ENCODE measurements around the gene GADD45B. TPM values are rescaled to one million over a fixed set of nuclear protein-coding genes. Genes with fewer than 3 reads are reported as not detected.

The GADD45B gene
- total and polyA plus RNA-seq, 2 of the 4 experiments (the other 2 are of a cell fraction): 30.1 to 106 TPM

GRCh38 chr19:2478756-2479555, 3.0 kb downstream of the GADD45B start (continued):
- TF ChIP-seq RFX5 (IDR thresholded peaks at IDR 0.05; ENCODE audit: low read depth, low read length) (no peak), SMC3 (IDR thresholded peaks at IDR 0.05; ENCODE audit: low read depth, low read length) (no peak), NFE2L2 (IDR thresholded peaks at IDR 0.05; ENCODE audit: low read depth, low read length) (no peak)

- ChIA-PET POLR2A (ENCODE audit: unreplicated experiment) (interaction anchor here (0.5 kb wide), 1 partner anchor 99 kb away, joined by 3 read pairs; no protein-coding TSS in a partner anchor), CTCF (interaction anchor here (1.1 kb wide), 1 partner anchor 17 kb away, joined by 3 read pairs; no protein-coding TSS in a partner anchor)
- no TSS peak for BruUV-seq (replicated peaks)
- 0 out of 3 replicates have a peak overlapping the region, but pooled peaks have one; percentile 9 for H2BK15ac ChIP-seq (ENCODE audit: low read depth, low read length)
- H3K4me1 ChIP-seq (ENCODE audit: control insufficient read depth, insufficient read depth, low read length): peaks cover 4% of the 10 kb centered on the region; the same call in 1 of the 2 replicates
- dilution Hi-C loops (cut with HindIII; ENCODE audit: low sequenced_read_pairs, unreplicated experiment): no loop called here
- no peaks in the 10 kb centered on the region for H3K27me3 ChIP-seq (ENCODE audit: control insufficient read depth, insufficient read depth, low read length)
- no peak overlapping the region for H4K5ac ChIP-seq (ENCODE audit: low read depth, low read length)
- no peak overlapping the region for H3K9ac ChIP-seq (ENCODE audit: low read depth, low read length)
- H2BK120ac ChIP-seq (ENCODE audit: low read depth, low read length): no peak overlapping the region
- in situ Hi-C loops (cut with MboI; ENCODE audit: low sequenced_read_pairs): loop anchor here (5.0 kb wide), 1 partner anchor 58 kb away; no protein-coding TSS in a partner anchor
- H2AFZ ChIP-seq (replicated peaks; ENCODE audit: low read length, poor library complexity): no peak overlapping the region
- H4K20me1 ChIP-seq (ENCODE audit: insufficient read depth, low read length): peaks cover 36% of the 10 kb centered on the region
- DNase-seq: no peak
- H2BK5ac ChIP-seq (ENCODE audit: low read depth, low read length, poor library complexity, severe bottlenecking): no peak overlapping the region
- no peak overlapping the region for H3K18ac ChIP-seq (ENCODE audit: low read depth, low read length)
- H2AK9ac ChIP-seq (replicated peaks; ENCODE audit: low read depth, low read length, poor library complexity): peak overlapping the region; percentile 52
- TF ChIP-seq SMC3 (IDR thresholded peaks at IDR 0.05; ENCODE audit: low read depth, low read length) (peak; percentile 19; the same call in 1 of the 2 replicates), FOS (IDR thresholded peaks at IDR 0.05; ENCODE audit: low read depth, low read length) (no peak), POLR2A (IDR thresholded peaks at IDR 0.05; ENCODE audit: low read depth, low read length) (peak; percentile 83), ELK1 (IDR thresholded peaks at IDR 0.05; ENCODE audit: borderline replicate concordance, low read depth, low read length) (no peak), MXI1 (IDR thresholded peaks at IDR 0.05; ENCODE audit: borderline replicate concordance, low read depth, low read length) (no peak), CHD1 (IDR thresholded peaks at IDR 0.05; ENCODE audit: low read depth, low read length) (no peak), CEBPB (IDR thresholded peaks at IDR 0.05; ENCODE audit: low read depth, low read length) (no peak)
- peak overlapping the region; percentile 60 for H2AK5ac ChIP-seq (ENCODE audit: low read depth, low read length)
- H3K9me1 ChIP-seq (ENCODE audit: insufficient read depth, low read length): no peaks in the 10 kb centered on the region
- H3K4me3 ChIP-seq (ENCODE audit: insufficient read depth, low read depth, low read length): no peak overlapping the region
- peak overlapping the region; percentile 83; the same call in 1 of the 2 replicates for H3K4ac ChIP-seq (ENCODE audit: low read depth, low read length)
- H4K91ac ChIP-seq (ENCODE audit: insufficient read depth, low read depth, low read length): peak overlapping the region; percentile 33; the same call in 1 of the 2 replicates
- no peak overlapping the region for H3K56ac ChIP-seq (ENCODE audit: extremely low read depth, insufficient read depth, low read length)
- peaks cover 0 to 19% of the 10 kb centered on the region in 2 experiments; a peak in 1 of 4 replicates for H3K79me1 ChIP-seq (ENCODE audit: low read depth in 1 of 2, low read length in 2 of 2)
- H3K36me3 ChIP-seq (ENCODE audit: control insufficient read depth, insufficient read depth, low read length): peaks cover 4% of the 10 kb centered on the region; the same call in 1 of the 2 replicates
- peaks cover 17% of the 10 kb centered on the region for H3K9me3 ChIP-seq (ENCODE audit: control insufficient read depth, insufficient read depth, low read length)
- intact Hi-C loops (cut with micrococcal nuclease): loop anchor here (10.0 kb wide), 1 partner anchor 265 kb away; the partner anchor contains the start of gene SLC39A3
- WGBS, 2 experiments (ENCODE audit: extremely low coverage in 2 of 2, insufficient read length in 1 of 2): 75% methylated on average over 11 of the region's 20 CpGs; no CpG with 5 or more reads in 1 of the 2 experiments
- no peak overlapping the region; a peak in 1 of 4 replicates for H4K8ac ChIP-seq (ENCODE audit: low read depth in 2 of 2, low read length in 2 of 2)
- no peak overlapping the region for H3K14ac ChIP-seq (replicated peaks; ENCODE audit: low read depth, low read length)
- no peak for ATAC-seq (ENCODE audit: low read depth)
- H3K27ac ChIP-seq (ENCODE audit: insufficient read depth, low read length): no peak overlapping the region; the same call in 1 of the 2 replicates
- no peak overlapping the region for H3K23ac ChIP-seq (ENCODE audit: low read depth, low read length)
- H3K4me2 ChIP-seq (ENCODE audit: low read depth, low read length): no peak overlapping the region; the same call in 1 of the 2 replicates
- no peak overlapping the region for H2BK20ac ChIP-seq (ENCODE audit: low read depth, low read length)
These were observed 3.7 kb downstream of the GADD45B start for GRCh38 chr19:2479556-2480194.

All from IMR-90 (cell line).